Esophagus squamous epithelium (tissue), 4 donors: ENCODE data around the gene GALNTL6.

Experiments
- CTCF ChIP-seq, 6 experiments: fragments of 450-650 bp in 4 of 6; fragments of 200-600 bp in 2 of 6; sonication (generic) in 2 of 6; IDR thresholded peaks; one replicate each; pipeline ENCODE4 v1.5.1; 2016 to 2019; ENCODE audit warnings: antibody characterized with exemption in 6 of 6, mild to moderate bottlenecking in 4 of 6, moderate library complexity in 4 of 6
- POLR2A ChIP-seq, 4 donors: fragments of 450-650 bp; IDR thresholded peaks; one replicate each; pipeline ENCODE4 v1.6.1; 2017; ENCODE audit warnings: antibody characterized with exemption in 4 of 4, mild to moderate bottlenecking in 4 of 4, moderate library complexity in 3 of 4

GRCh38 chr4:172830295-172830764, 1017.1 kb downstream of the GALNTL6 start:
- TF ChIP-seq CTCF (IDR thresholded peaks at IDR 0.05) (peak in 4 of 6 experiments; percentile 52 to 61 (median 58)), POLR2A (IDR thresholded peaks at IDR 0.05) (no peak)
